ENCODE results near the gene HECW1.

GRCh38 chr7:43085017-43085416, 27.4 kb upstream of the HECW1 start:
- TF ChIP-seq, protein P1, sequence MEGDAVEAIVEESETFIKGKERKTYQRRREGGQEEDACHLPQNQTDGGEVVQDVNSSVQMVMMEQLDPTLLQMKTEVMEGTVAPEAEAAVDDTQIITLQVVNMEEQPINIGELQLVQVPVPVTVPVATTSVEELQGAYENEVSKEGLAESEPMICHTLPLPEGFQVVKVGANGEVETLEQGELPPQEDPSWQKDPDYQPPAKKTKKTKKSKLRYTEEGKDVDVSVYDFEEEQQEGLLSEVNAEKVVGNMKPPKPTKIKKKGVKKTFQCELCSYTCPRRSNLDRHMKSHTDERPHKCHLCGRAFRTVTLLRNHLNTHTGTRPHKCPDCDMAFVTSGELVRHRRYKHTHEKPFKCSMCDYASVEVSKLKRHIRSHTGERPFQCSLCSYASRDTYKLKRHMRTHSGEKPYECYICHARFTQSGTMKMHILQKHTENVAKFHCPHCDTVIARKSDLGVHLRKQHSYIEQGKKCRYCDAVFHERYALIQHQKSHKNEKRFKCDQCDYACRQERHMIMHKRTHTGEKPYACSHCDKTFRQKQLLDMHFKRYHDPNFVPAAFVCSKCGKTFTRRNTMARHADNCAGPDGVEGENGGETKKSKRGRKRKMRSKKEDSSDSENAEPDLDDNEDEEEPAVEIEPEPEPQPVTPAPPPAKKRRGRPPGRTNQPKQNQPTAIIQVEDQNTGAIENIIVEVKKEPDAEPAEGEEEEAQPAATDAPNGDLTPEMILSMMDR (IDR thresholded peaks at IDR 0.05), result no peak
- no peak for TF ChIP-seq POLR2A (IDR thresholded peaks at IDR 0.05)

Measured in upper lobe of left lung (tissue), 4 donors.